ENCODE results near the gene PDE11A.

GRCh38 chr2:177708660-177709444, 363.7 kb downstream of the PDE11A start:
- TF ChIP-seq, protein P1, sequence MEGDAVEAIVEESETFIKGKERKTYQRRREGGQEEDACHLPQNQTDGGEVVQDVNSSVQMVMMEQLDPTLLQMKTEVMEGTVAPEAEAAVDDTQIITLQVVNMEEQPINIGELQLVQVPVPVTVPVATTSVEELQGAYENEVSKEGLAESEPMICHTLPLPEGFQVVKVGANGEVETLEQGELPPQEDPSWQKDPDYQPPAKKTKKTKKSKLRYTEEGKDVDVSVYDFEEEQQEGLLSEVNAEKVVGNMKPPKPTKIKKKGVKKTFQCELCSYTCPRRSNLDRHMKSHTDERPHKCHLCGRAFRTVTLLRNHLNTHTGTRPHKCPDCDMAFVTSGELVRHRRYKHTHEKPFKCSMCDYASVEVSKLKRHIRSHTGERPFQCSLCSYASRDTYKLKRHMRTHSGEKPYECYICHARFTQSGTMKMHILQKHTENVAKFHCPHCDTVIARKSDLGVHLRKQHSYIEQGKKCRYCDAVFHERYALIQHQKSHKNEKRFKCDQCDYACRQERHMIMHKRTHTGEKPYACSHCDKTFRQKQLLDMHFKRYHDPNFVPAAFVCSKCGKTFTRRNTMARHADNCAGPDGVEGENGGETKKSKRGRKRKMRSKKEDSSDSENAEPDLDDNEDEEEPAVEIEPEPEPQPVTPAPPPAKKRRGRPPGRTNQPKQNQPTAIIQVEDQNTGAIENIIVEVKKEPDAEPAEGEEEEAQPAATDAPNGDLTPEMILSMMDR (IDR thresholded peaks at IDR 0.05) = no peak
- TF ChIP-seq MYC (IDR thresholded peaks at IDR 0.05; ENCODE audit: borderline replicate concordance, low read length) (no peak), JUNB (IDR thresholded peaks at IDR 0.05) (no peak), SMC3 (IDR thresholded peaks at IDR 0.05) (no peak), HOXB5 (CRISPR knock-in tag; IDR thresholded peaks at IDR 0.05) (no peak), CEBPB (IDR thresholded peaks at IDR 0.05) (no peak)

All from A549 (cell line).